Erythroblast (primary cell): ENCODE results near the gene ASPG.

Source experiments
- DNase-seq, 2 experiments: peaks; one replicate each; lab custom pipeline; 2025; lab: John Stamatoyannopoulos, UW
- GATA1 ChIP-seq: IDR thresholded peaks from 2 replicates; pipeline ENCODE4 v1.6.1; 2011; ENCODE audit warnings: low read depth, mild to moderate bottlenecking, control low read depth, low read length, moderate library complexity
- POLR2A ChIP-seq: IDR thresholded peaks from 2 replicates; pipeline ENCODE4 v1.6.1; 2011; ENCODE audit warnings: mild to moderate bottlenecking, low read length

ASPG gene

DNA sequence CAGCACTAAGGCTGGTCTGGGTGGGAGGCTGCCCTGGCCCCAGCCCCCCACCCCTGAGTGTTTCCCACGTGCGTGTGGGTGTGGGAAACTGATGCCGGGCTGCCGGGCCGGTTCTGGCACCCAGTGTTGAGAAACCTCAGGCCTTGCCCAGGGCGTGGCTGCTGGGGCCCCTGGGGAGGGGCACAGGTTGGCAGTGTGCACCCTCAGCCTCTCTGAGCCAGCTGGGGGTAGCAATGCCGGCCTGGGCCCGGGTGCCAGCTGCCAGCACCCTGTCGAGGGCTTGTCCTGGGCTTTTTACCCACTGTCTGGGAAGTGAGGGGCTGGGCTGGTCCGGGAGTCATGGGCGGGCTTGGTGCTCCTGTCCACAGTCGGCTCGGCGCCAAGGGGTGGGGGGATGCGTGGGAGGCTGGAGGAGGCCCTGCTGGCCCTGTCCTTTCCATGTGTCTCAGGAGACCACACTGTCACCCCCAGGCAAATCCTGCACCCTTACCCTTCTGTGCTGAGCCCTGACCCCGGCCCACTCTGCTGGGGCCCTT lies 15.7 kb downstream of the ASPG start:
- DNase-seq: no peak
- TF ChIP-seq GATA1 (no peak), POLR2A (no peak)

DNA sequence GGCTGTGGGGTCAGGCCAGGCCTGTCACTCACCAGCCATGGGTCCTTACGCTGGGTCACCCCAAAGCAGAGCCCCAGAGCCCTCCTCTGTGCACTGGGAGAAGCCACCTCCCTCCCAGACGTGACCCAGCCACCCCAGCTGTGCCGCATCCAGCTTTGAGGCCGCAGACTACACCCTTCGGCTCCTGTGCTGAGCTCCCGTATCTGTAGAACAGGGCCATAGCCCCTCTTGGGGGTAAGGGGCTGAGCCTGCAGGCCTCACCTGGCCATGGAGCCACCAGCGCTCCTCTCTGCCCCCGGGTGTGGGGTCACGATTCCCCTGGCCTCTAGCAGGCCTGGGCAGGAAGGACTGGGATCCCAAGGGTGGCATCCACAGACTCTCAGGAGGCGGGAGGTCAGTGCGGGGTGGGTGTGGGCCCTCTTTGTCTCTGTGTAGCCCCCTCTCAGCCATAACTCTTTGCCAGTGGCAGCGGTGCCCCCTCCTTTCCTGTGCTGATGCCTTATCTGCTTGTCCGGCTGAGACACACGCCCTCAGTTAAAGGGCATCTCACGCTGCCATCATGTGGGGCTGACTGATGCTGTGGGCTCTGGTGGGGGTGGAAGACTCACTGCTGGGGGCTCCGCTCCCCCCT lies 16.3 kb downstream of the ASPG start:
- no peak for DNase-seq
- TF ChIP-seq POLR2A (no peak), GATA1 (no peak)

DNA sequence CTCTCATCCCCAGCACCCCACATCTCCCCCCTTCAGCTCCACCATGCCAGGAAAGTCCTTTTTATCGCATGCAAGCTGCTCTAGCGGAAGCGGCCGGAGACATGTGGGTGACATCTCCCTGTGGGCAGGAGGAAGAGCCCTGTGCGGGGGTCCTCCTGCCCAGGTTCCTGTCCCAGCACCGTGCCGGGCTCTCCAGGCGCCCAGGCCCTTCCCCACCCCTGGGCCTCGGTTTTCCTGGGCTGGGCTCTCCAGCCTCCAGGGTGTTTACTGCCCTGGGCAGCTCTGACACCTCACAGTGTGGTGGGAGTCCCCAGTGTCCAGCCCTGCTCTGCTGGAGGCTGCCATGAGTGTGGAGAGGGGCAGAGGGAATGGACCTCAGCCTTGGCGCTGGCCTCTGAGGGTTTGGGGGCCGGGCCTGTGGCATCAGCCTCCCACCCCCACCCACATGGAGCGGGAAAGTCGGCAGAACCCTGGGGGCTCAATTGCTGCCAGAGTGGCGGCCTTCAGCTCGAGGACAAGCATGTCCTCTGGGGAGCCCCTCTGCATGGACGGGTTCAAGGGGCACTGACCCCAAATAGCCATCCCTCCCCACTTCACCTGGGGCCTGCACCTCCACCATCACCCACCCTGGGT lies 16.9 kb downstream of the ASPG start:
- TF ChIP-seq GATA1: no peak
- no peak for TF ChIP-seq POLR2A
- no peak for DNase-seq

DNA sequence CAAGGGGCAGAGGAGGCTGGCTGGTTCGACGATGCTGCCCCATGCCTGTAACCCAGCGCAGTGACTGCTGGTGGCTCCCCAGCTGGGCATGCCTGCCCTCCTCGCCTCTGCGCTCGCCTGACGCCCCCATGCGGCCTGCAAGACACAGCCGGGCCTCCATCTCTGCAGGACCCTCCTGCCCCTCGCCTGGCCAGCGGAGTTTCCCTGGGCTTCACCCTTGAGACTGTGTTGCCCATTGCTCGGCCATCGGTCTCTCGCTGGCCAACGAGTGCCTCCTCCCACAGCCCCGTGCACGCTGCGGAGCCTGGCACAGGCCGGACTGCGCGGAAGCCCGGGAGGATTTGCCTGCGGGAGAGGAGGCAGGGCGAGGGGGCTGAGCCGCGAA lies 17.6 kb downstream of the ASPG start:
- no peak for TF ChIP-seq GATA1
- no peak for TF ChIP-seq POLR2A
- DNase-seq: no peak

DNA sequence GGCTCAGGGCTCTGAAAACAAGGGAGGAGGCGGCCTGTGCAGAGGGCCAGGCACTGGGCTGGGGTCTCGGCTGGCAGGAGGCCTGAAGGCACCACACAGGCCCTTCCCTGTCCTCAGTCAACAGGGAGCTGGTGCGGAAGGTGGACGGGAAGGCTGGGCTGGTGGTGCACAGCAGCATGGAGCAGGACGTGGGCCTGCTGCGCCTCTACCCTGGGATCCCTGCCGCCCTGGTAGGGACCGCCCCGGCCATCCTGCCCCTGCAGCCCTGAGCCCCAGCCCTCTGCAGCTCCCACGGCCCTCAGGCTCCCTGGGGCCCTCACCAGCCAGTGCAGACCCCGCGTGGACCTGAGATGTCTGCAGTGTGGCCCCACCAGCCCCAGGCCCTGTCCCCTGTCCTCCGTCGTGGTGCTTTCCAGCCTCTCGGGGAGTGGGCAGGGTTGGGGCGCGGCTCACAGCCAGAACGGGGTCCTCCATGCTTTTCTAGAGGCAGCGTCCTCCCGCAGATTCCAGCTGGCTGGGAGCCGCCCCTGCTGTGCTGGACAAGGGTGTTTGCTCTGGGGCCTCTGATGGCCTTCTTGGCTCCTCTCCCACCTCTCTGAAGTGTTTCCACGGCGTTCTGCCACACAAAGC lies 18.1 kb downstream of the ASPG start:
- no peak for DNase-seq
- TF ChIP-seq POLR2A (no peak), GATA1 (no peak)

DNA sequence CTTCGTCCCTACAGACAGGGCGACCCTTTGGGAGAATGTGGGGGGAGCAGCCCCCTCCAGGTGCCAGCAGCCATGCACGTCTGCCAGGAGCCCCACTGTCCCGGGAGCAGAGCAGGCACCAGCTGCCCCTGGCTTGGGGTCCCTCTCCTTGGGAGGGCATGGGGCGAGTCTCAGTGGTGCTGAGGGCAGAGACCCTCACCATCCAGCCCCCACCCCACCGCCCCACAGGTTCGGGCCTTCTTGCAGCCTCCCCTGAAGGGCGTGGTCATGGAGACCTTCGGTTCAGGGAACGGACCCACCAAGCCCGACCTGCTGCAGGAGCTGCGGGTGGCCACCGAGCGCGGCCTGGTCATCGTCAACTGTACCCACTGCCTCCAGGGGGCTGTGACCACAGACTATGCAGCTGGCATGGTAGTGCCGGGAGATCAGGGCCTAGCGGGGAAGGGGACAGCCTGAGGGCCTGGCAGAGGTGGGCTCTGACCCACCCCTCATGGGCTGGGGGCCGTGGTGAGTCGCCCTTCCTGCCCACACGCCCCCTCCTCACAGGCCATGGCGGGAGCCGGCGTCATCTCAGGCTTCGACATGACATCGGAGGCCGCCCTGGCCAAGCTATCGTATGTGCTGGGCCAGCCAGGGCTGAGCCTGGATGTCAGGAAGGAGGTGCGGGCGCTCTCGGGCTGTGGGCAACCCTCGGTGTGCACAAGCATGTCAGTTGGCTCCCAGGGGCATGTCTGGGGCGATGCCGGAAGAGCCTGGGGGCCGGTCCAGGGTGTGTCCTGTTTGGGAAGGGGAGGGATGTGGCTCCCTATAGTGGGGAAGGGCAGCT lies 18.8 kb downstream of the ASPG start:
- TF ChIP-seq GATA1: no peak
- TF ChIP-seq POLR2A: no peak
- DNase-seq: no peak

DNA sequence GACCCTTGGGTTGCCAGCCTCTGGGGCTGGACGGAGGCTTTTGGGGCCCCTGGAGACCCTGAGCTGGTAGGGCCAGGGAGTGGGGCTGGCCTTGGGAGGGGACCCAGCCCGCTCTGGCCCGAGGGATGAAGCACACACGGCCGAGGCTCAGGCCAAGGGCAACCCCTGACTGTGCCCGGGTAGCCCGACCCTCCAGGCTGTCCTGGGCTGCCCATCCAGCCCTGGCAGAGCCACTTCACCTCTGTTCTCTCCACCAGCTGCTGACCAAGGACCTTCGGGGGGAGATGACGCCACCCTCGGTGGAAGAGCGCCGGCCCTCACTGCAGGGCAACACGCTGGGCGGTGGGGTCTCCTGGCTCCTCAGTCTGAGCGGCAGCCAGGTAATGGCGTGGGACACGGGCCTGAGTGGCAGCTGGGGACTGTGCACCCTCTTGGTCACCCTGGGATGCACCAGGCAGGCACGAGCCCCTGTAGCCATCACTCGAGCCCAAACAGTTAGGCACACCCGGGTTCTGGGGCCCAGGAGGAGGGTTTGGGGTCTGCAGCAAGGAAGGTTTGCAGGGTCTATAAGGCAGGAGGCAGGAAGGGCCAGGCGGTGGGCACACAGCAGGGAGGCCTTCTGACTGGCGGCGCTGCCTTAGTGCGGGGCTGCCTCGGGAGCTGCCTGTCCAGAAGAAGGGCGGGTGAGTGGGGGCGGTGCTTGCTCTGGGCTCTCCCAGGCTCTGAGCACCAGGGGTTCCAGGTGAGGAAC lies 19.7 kb downstream of the ASPG start:
- no peak for TF ChIP-seq GATA1
- TF ChIP-seq POLR2A: no peak
- DNase-seq: no peak

DNA sequence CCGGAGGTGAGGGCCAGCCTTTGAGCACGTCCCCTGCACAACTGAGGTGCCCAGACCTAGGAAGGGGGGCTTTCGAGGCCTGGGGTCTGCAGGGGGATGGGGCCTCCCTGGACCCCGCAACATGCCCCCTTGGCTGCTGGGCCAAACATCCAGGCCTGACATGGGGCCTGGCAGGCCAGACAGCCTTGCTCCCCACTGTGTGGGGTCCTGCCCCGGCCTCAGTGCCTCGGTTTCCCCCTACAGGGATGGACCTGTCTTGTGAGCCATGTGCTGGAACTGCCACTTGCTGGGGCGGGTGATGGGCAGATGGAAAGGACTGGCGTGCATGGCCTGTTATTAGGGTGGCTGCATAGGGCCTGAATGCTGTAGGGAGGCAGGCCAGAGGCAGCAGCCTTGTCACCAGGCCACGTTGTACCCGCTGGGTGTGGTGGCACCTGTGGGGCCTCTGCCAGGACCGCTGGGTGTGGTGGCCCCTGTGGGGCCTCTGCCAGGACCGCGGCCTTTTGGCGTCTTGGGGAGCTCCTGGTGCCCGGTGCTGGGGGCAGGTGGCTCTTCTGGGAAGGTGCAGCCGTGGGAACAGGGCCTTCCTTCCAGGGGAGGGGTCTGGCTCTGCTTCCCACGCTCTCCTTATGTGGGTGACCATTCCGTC lies 20.4 kb downstream of the ASPG start:
- no peak for DNase-seq
- TF ChIP-seq GATA1 (no peak), POLR2A (no peak)

DNA sequence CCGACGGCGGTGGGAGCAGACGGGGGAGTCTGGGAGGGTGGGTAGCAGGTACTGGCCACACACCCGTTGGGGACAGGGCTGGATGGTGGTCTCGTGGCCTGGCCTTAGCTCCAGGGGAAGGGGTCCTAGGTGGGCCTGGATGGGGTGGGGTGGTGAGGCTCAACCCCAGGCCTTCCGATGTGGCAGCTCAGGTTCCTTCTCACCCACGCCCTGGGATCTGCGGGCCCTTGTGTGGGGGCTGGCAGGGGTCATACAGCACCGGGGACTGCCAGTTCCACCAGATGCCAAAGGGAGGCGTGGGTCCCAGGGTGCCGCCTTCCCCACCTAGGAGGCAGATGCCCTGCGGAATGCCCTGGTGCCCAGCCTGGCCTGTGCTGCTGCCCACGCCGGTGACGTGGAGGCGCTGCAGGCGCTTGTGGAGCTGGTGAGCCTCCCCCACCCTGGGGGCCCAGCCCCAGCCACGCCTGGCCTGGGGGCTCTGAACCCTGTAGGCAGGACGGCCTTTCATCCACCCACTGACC lies 21.0 kb downstream of the ASPG start:
- TF ChIP-seq GATA1 (no peak), POLR2A (no peak)
- no peak for DNase-seq

DNA sequence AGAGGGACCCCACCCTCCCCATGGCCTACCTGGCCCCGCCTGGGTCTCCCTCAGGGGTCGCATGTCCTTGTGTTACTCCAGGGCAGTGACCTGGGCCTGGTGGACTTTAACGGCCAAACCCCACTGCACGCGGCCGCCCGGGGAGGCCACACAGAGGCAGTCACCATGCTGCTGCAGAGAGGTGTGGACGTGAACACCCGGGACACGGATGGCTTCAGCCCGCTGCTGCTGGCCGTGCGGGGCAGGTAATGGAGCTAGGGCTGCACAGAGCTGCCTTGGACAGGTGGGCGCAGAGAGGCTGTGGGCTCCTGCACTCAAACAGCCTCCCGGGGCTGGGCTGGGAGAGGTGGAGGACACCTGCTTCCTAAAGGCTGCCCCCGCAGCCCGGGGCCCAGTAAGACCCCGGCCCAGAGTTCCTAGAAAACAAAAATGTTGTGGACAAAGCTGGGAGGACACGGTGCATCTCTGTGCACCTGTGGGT lies 21.6 kb downstream of the ASPG start:
- no peak for DNase-seq
- TF ChIP-seq GATA1 (no peak), POLR2A (no peak)

DNA sequence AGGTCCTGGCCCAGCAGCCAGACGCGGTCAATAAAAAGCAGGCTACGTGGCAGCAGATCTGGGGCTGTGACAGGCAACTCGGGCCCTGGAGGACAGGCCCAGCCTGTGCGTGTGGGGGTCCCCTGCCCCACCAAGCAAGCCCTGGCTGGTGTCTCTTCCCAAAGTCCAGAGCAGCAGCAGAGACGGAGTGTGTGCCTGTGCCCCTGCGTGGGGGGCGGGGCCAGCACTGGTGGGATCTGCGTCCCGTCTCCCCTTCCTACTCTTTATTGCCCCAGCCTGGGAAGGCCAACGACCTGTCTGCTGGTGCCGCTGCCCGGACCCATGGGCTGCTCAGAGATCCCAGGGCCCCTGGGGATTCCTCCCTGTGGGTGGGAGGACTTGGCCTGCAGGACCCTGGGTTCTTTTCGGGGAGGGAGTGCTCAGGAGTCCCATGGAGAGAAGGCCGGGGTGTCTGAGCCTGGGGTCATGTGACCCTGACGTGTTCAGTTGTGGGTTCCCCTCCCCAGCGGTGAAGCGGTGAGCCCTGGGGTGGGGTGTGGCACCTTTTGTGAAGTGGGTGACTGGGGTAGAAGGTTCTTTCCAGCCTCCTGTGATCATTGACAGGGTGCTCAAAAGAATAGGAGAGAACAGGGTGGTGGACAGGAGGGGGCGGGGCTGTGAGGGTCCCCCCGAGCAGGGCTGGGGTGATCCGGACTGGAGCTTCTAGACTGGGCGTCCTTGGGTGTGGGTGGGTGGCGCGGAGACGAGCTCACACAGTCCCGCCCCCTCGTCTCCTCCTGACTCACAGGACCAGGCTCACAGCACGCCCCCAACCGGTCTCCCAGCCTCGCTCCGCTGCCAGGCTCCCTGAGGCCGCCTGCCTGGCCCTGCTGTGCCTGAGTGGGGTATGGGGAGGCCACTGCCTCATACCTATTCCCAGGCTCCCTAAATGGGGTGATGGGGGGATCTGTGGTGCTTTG lies 22.4 kb downstream of the ASPG start:
- TF ChIP-seq POLR2A: no peak
- no peak for DNase-seq
